Measurements from ENCODE around the gene SF3A1. TPM values are rescaled to one million over a fixed set of nuclear protein-coding genes. Genes with fewer than 3 reads are reported as not detected.

The SF3A1 gene
- total and polyA plus RNA-seq, 2 of the 8 experiments (the other 6 are each of a cell fraction or from before 2014, with no cell fraction given) = 27.8 to 285 TPM

DNA sequence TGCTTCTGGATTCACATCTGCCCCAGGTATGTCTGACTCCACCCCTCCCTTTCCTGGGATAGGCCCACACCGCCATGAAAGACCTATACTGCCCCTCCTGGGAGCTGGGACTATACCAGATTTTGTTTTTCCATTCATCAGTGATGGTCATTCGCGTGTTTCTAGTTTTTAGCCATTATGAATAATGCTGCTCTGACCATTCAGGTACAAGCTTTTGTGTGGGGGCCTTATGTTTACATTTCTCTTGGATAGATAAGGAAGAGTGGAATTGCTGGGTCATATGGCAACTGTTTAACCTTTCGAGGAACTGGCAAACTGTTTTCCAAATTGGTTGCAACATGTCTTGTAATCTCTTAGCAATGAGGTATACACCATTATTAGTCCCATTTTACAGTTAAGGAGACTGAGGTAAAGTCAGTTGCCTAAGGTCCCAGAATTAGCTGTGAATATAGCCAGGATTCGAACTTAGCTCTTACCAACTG, 28.8 kb downstream of the SF3A1 start:
- no peak overlapping the region for H2AK5ac ChIP-seq (ENCODE audit: low read depth, low read length)
- 67% methylated on average over 5 of the region's 5 CpGs; no CpG with 5 or more reads in 1 of the 2 experiments for WGBS, 2 experiments (ENCODE audit: extremely low coverage in 1 of 2, insufficient coverage in 1 of 2, insufficient read length in 1 of 2, insufficient replicate concordance in 2 of 2, low coverage in 1 of 2, low lambda C conversion rate in 2 of 2, missing lambda C conversion rate in 1 of 2)
- no peak overlapping the region for H4K8ac ChIP-seq (ENCODE audit: extremely low read depth, insufficient read depth, low read length)
- no peak overlapping the region for H3K4me3 ChIP-seq (ENCODE audit: extremely low read depth in 1 of 4, insufficient read depth in 2 of 4, low read depth in 3 of 4, low read length in 4 of 4)
- H3K4me1 ChIP-seq (replicated peaks in 1 of 4; ENCODE audit: control insufficient read depth in 3 of 4, insufficient read depth in 4 of 4, low read length in 3 of 4) = peaks cover 0 to 14% (median 7%) of the 10 kb centered on the region in 4 experiments; a peak in 6 of 7 replicates
- H3K79me2 ChIP-seq (ENCODE audit: control insufficient read depth in 1 of 2, insufficient read depth in 2 of 2, low read length in 2 of 2) = no peaks in the 10 kb centered on the region
- H3K9ac ChIP-seq (replicated peaks in 1 of 4; ENCODE audit: extremely low read depth in 1 of 4, low read depth in 3 of 4, low read length in 3 of 4) = no peak overlapping the region
- DNase-seq (ENCODE audit: low read depth in 1 of 2, low spot score in 2 of 2) (no peak), FAIRE-seq (no peak)
- H3K56ac ChIP-seq (replicated peaks; ENCODE audit: insufficient read length, low read depth, low read length) = no peak overlapping the region
- H3K23me2 ChIP-seq (ENCODE audit: low read depth, low read length) = peaks cover 4% of the 10 kb centered on the region
- no peak overlapping the region for H2BK15ac ChIP-seq (ENCODE audit: low read length)
- no peak overlapping the region for H2AFZ ChIP-seq (ENCODE audit: low read length)
- H3K79me1 ChIP-seq (ENCODE audit: low read depth, low read length) = no peaks in the 10 kb centered on the region; the same call in none of the 2 replicates
- no peak overlapping the region for H2BK5ac ChIP-seq (ENCODE audit: low read depth, low read length)
- no peak overlapping the region for H3K23ac ChIP-seq (ENCODE audit: insufficient read length)
- peaks cover 0 to 16% (median 5%) of the 10 kb centered on the region in 4 experiments; a peak in 2 of 8 replicates for H3K36me3 ChIP-seq (ENCODE audit: control insufficient read depth in 2 of 4, insufficient read depth in 4 of 4, low read length in 3 of 4)
- ChIA-PET CTCF (ENCODE audit: partially characterized antibody) (interaction anchor here (0.6 to 20.1 kb wide), 17 partner anchors 10 to 965 kb away, joined by 3 to 203 read pairs (median 5); partner anchors contain the start of genes CASTOR1 and PIK3IP1), POLR2A (ENCODE audit: partially characterized antibody) (interaction anchor here (0.6 to 3.2 kb wide), 10 partner anchors 11 to 771 kb away, joined by 3 to 28 read pairs (median 4); partner anchors contain the start of genes CASTOR1, CCDC157, MTFP1 and SF3A1)
- H3K18ac ChIP-seq (ENCODE audit: extremely low read depth, low read length) = no peak overlapping the region
- no peak overlapping the region for H4K5ac ChIP-seq (ENCODE audit: insufficient read length, low read depth, low read length)
- H2BK20ac ChIP-seq (ENCODE audit: low read length) = no peak overlapping the region
- H3K4me2 ChIP-seq (ENCODE audit: insufficient read depth in 1 of 2, low read depth in 2 of 2, low read length in 2 of 2) = peak overlapping the region in 1 of 2 experiments; percentile 57; a peak in 2 of 4 replicates
- TF ChIP-seq RAD21 (IDR thresholded peaks at IDR 0.05 in 1 of 2, conservative IDR thresholded peaks at IDR 0.05 in 1 of 2; ENCODE audit: low read depth in 2 of 2, low read length in 2 of 2) (peak; percentile 53 to 64), RFX5 (IDR thresholded peaks at IDR 0.05; ENCODE audit: borderline replicate concordance, low read depth, low read length) (no peak), CHD2 (IDR thresholded peaks at IDR 0.05; ENCODE audit: low read length) (no peak), CREB1 (IDR thresholded peaks at IDR 0.05) (no peak), FOSL1 (IDR thresholded peaks at IDR 0.05; ENCODE audit: insufficient read depth, low read depth, low read length) (no peak), CEBPB (IDR thresholded peaks at IDR 0.05; ENCODE audit: low read depth, low read length) (no peak)
- TF ChIP-seq, protein P1, sequence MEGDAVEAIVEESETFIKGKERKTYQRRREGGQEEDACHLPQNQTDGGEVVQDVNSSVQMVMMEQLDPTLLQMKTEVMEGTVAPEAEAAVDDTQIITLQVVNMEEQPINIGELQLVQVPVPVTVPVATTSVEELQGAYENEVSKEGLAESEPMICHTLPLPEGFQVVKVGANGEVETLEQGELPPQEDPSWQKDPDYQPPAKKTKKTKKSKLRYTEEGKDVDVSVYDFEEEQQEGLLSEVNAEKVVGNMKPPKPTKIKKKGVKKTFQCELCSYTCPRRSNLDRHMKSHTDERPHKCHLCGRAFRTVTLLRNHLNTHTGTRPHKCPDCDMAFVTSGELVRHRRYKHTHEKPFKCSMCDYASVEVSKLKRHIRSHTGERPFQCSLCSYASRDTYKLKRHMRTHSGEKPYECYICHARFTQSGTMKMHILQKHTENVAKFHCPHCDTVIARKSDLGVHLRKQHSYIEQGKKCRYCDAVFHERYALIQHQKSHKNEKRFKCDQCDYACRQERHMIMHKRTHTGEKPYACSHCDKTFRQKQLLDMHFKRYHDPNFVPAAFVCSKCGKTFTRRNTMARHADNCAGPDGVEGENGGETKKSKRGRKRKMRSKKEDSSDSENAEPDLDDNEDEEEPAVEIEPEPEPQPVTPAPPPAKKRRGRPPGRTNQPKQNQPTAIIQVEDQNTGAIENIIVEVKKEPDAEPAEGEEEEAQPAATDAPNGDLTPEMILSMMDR (IDR thresholded peaks at IDR 0.05; ENCODE audit: control extremely low read depth in 1 of 3, insufficient read depth in 1 of 3, low read depth in 1 of 3, low read length in 3 of 3) = peak; percentile 32 to 53 (median 41); a peak in 3 of 4 replicates
- TF ChIP-seq, protein P2, sequence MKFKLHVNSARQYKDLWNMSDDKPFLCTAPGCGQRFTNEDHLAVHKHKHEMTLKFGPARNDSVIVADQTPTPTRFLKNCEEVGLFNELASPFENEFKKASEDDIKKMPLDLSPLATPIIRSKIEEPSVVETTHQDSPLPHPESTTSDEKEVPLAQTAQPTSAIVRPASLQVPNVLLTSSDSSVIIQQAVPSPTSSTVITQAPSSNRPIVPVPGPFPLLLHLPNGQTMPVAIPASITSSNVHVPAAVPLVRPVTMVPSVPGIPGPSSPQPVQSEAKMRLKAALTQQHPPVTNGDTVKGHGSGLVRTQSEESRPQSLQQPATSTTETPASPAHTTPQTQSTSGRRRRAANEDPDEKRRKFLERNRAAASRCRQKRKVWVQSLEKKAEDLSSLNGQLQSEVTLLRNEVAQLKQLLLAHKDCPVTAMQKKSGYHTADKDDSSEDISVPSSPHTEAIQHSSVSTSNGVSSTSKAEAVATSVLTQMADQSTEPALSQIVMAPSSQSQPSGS (IDR thresholded peaks at IDR 0.05; ENCODE audit: low read length) = no peak
- H2BK120ac ChIP-seq (replicated peaks; ENCODE audit: low read depth, low read length) = no peak overlapping the region
- H4K20me1 ChIP-seq (replicated peaks in 1 of 2; ENCODE audit: control insufficient read depth in 1 of 2, insufficient read depth in 2 of 2, low read length in 2 of 2) = peaks cover 0 to 9% of the 10 kb centered on the region in 2 experiments
- no peak overlapping the region for H2BK12ac ChIP-seq (ENCODE audit: low read depth, low read length)
- no peak overlapping the region for H3K27ac ChIP-seq (ENCODE audit: low read depth, low read length)
- H3K14ac ChIP-seq (ENCODE audit: insufficient read length) = no peak overlapping the region
- H4K91ac ChIP-seq (replicated peaks; ENCODE audit: insufficient read length, low read length) = no peak overlapping the region
- no peaks in the 10 kb centered on the region for H3K9me3 ChIP-seq (ENCODE audit: insufficient read depth in 2 of 2, low read depth in 1 of 2, low read length in 1 of 2)
- H3K4ac ChIP-seq (replicated peaks; ENCODE audit: insufficient read length, low read depth, low read length) = no peak overlapping the region
- H3K27me3 ChIP-seq (replicated peaks in 1 of 4; ENCODE audit: control insufficient read depth in 3 of 4, extremely low read depth in 1 of 4, insufficient read depth in 3 of 4, low read length in 3 of 4) = no peaks in the 10 kb centered on the region
